Measurements from ENCODE around the gene HIVEP2.

DNA sequence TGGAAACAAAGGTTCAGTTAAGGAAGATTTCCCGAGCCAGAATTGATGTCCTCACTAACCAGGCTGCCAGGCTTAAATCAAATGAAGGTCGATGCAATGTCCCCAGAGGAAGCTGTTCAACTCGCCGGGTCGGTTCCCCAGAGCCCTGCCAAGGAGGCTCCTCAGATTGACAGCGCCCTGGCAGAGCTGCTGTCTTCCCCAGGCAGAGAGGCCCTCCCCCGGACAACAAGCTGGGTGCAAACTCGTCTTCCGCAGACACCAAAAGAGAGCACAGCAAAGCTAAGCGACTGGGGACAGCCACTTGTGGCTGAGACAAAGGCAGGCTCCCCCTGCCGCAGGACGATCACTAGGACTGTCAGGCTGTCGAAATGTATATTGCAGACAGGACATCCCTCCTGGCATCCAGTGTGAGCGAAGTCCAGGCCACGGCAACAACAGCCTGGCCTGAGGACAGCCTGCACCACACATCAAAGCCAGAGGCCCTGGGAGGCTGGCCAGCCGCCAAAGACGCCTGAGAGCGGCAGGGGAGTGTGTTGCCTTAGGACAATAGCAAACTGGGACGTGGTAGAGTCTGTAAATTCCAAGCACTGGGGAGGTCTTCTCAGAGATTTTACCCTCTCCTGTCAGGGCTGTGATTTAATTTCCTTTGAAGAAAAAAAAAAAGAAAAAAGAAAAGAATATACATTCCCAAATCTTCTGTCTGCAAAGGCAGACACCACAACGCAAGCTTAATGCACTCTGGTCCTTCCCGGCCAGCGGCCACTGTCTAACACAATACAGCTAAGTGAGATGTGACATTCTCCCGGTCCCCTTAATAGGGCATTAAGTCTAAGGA lies 99.1 kb downstream of the HIVEP2 start:
- TF ChIP-seq, protein P1, sequence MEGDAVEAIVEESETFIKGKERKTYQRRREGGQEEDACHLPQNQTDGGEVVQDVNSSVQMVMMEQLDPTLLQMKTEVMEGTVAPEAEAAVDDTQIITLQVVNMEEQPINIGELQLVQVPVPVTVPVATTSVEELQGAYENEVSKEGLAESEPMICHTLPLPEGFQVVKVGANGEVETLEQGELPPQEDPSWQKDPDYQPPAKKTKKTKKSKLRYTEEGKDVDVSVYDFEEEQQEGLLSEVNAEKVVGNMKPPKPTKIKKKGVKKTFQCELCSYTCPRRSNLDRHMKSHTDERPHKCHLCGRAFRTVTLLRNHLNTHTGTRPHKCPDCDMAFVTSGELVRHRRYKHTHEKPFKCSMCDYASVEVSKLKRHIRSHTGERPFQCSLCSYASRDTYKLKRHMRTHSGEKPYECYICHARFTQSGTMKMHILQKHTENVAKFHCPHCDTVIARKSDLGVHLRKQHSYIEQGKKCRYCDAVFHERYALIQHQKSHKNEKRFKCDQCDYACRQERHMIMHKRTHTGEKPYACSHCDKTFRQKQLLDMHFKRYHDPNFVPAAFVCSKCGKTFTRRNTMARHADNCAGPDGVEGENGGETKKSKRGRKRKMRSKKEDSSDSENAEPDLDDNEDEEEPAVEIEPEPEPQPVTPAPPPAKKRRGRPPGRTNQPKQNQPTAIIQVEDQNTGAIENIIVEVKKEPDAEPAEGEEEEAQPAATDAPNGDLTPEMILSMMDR (IDR thresholded peaks at IDR 0.05 in 8 of 11, conservative IDR thresholded peaks at IDR 0.05 in 3 of 11): peak in 2 of 11 experiments; percentile 16 to 24
- TF ChIP-seq POLR2A (IDR thresholded peaks at IDR 0.05): peak in 1 of 3 donors; percentile 24
